Epidermal melanocyte (primary cell): ENCODE results near the gene ARNT2.

ENCODE experiments used
- DNase-seq: peaks from one replicate; pipeline ENCODE4 v3.0.0; 2011; ENCODE audit warnings: low spot score; ENCODE audit not compliant: insufficient read length

The ARNT2 gene

DNA sequence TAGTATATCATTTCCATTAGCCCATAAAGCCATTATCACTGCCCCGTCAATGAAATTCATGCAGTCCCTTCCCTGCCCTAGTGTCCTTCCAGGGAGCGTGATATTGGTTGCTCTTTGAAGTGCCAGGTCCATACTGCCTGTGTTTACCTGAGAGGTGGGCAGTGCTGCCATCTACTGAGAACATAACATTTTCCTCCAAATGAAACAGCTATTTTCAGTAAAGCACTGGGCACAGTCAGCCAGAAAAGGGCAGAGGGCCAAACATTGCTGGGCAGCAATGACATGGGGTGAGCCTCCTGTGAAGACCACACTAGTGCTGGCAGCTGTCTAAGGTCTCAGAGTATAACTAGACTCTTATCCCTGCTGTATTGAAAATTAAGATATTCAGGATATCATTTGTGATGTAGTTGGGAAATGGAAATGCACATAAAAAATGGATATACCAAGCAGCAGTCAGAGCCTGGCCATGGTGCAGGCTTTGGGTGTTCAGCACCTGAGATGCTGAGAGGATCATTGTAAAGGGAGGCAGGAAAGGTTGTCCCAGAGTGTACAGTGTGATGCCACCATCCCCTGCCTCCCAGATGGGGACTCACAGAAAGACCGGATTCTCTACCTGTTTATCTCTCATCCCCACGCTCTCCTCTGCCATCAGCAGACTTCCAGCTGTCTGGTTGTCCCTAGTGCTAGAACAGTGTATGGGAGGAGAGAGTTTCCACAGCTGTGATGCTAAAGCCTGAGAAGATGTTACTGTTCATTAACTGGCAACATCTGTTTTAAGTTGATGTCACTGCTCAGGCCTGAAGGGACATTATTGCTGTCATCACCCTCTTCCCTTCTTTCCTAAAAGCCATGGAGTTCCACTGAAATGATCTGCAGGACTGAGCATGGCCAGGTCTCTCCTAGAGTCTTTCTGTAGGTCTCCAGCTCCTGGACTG lies 108.8 kb downstream of the ARNT2 start:
- DNase-seq = no peak

- DNase-seq = no peak
Observed at GRCh38 chr15:80514071-80514780, 110.0 kb downstream of the ARNT2 start.

DNA sequence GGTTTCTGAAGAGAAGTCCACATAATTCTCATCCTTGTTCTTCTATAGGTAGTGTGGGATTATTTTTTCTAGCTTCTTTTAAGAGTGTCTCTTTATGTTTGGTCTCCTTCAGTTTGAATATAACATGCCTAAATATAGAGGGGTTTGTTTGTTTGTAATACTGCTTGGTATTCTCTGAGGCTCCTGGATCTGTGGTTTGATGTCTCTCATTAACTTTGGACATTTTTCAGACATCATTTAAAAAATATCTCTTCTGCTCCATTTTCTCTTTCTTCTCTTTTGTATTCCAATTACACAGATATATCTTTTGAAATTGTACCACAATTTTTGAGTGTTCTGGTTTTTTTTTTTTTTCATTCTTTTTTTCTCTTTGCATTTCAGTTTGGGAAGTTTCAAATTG lies 113.1 kb downstream of the ARNT2 start:
- no peak for DNase-seq

DNA sequence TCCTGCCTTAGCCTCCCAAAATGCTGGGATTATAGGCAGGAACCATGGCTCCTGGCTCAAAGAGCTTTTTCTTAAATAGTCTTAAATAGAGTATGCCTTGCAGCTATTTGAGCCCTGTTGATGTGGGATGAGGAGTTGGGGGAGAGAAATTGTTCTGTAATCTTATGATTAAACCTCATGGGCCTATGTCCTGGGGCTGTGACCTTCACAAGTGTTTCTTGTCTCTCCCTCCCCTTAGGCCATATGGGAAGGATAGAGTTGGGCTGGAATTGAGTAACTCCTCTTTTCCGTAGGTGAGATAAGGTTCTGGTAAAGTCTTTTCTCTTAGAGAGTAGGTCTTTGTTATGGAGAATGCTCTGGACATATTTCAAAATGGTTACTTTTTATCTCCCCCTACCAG lies 114.3 kb downstream of the ARNT2 start:
- DNase-seq = no peak

DNA sequence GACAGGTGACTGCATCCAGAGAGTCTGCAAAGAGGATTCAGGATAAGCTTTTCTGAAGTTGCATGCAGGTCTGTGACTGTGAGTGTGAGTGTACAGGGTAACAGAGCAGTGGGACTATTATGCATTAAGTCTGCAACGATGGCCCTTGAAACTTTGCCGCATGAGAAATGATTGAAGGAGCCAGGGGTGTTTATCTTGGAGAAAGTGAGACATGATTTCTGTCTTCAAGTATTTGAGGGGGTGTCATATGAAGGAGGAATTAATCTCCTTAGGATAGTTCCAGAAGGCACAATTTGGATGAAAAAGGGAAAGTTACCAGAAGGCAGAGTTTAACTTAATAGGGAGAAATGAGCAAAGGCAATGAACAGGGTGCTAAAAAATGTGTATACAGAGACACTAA lies 119.6 kb downstream of the ARNT2 start:
- DNase-seq = no peak

- DNase-seq = no peak
Observed at GRCh38 chr15:80525853-80526252, 121.7 kb downstream of the ARNT2 start.

- DNase-seq = peak; percentile 41
Observed at GRCh38 chr15:80526556-80527340, 122.6 kb downstream of the ARNT2 start.

DNA sequence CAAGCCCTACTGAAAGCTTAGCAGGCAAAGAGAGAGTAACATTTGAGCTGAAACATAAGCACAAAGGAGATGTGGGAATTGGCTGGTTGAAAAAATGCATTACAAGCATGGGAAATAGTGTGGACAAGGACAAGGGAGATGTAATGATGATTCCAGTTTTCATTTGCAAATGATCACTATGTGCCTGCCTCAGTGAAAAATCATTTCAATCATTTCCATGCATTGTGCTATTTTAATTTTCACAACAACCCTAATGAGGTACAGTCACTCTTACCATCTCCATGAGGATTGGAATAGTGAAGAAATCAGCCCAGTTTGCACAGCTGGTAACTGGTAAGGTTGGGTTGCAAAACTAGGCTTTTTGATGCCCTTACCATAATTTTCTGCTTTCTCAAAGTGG lies 123.2 kb downstream of the ARNT2 start:
- DNase-seq = no peak

GRCh38 chr15:80527961-80528360 lies 123.8 kb downstream of the ARNT2 start:
- DNase-seq = no peak

DNA sequence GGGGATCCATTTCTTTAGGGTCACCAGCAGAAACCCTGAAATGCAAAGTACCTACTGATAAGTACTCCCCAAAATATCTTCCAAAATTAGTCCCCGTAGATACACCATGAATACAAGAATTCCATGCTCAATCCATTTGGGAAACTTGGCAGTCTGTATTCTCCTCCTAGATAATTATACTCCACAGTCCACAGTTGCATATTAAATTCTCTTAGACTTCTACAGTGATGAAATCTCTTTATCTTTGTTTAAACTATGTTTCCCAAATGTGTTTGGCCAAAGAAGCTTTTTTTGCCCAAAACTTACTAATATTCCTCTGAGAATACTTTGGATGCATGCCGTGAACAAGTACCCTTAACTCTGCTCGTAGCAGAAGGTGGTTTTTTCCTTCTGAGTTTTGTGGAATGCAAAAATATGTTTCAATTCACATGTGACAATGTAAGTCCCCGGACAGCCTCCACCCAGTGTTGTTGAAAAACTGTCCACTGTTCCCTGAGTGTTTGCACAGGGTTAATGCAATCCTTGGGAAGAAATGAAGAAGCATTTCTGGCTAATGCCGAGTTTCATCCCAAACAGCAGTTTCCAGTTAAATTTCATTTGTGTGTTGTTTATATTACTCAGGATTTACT lies 126.7 kb downstream of the ARNT2 start:
- DNase-seq = no peak

- DNase-seq = no peak
Observed at GRCh38 chr15:80531388-80531787, 127.2 kb downstream of the ARNT2 start.

- DNase-seq = no peak
Observed at GRCh38 chr15:80531796-80532195, 127.6 kb downstream of the ARNT2 start.

DNA sequence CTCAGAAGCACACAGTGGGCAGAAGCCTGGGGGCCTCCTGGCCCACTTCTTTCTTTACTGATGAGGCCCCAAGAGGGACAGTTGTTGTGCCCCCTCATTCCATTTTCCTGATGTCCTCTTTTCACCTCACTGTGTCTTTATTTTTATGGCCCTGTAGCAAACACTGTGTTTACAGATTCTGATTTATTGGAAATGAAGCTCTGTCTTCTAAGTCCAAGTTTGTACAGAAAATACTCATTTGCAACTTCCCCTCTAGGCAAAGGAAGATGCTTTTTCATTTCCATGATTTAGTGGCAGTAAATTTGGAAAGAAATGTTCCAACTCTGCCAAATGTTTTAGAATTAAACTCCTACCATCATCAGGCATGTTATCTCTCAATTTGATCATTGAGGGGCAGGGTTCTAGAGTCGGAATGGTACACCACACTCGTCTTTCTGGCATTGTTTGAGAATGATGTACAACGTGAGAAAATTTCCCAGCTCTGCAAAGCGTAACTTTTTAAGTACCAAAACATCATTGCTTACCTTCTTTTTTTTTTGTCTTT lies 129.7 kb downstream of the ARNT2 start:
- DNase-seq = no peak

- DNase-seq = no peak
Observed at GRCh38 chr15:80536231-80536630, 132.0 kb downstream of the ARNT2 start.

- no peak for DNase-seq
Observed at GRCh38 chr15:80536716-80537115, 132.5 kb downstream of the ARNT2 start.

DNA sequence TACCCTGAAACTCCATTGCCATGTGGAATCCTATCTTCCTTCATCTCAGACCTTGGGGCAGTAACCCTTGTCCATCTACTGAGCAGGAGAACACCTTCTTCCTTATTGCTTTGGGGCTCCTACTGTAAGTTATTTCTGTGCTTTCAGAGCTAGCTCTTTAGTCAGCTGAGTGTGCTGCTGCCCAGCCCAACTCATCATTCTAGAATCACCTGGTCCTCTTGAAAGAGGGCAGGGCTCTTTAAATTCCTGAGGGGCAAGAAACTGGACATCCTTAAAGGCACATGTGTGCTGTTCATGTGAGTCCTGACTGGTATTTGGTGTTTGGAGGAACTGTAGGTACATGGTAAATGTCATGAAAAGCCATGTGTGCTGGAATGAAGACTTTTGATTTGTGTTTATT lies 140.9 kb downstream of the ARNT2 start:
- no peak for DNase-seq

GRCh38 chr15:80547264-80547663 lies 143.1 kb downstream of the ARNT2 start:
- no peak for DNase-seq

DNA sequence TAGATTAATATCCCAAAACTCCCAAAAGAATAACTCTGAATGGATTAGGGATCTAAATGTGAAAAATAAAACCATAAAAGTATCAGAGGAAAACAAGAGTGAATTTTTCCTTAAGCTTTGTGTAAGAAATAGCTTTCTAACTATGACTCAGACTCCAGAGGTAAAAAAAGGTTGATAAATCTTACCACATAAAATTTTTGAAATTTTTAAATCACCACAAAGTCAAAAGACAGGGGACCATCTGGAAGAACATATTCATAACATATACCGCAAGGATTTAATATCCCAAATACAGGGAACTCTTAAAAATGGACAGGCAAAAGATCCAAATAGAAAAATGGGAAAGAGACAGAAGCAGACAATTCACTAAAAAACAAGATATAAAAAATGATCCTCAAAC lies 145.0 kb downstream of the ARNT2 start:
- DNase-seq = no peak

DNA sequence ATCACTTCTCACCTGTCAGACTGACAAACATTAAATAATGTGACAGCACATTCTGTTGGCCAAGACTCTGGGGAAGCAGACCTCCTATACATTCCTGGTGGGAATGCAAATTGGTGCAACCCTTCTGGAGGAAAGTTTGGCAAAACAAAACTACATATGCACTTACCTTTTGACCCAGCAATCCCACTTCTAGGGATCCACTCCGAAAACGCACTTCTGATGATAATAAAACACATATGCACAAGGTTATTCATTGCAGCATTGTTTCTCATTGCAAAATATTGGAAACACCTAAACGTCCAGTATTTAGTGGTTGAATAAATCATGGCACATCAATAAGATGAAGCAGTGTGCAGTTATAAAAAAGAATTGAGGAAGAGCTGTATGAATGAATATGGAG lies 145.5 kb downstream of the ARNT2 start:
- DNase-seq = no peak

GRCh38 chr15:80550219-80550907 lies 146.2 kb downstream of the ARNT2 start:
- DNase-seq = no peak

GRCh38 chr15:80550908-80551260 lies 146.7 kb downstream of the ARNT2 start:
- DNase-seq = no peak
